Measurements from ENCODE around the gene MYRIP.

GRCh38 chr3:40243056-40243455 is 433.6 kb downstream of the MYRIP start:
- TF ChIP-seq CTCF (IDR thresholded peaks at IDR 0.05; ENCODE audit: low read length) (no peak), EZH2 (IDR thresholded peaks at IDR 0.05; ENCODE audit: borderline replicate concordance, low read length) (no peak)

Data from OCI-LY1 (cell line).